H9 (cell line): ENCODE measurements around the gene PES1. TPM values are rescaled to one million over a fixed set of nuclear protein-coding genes. Genes with fewer than 3 reads are reported as not detected.
A peak's percentile ranks its signal among the peaks of the same experiment; 100 is the strongest.
"Not testable (repeated sequence)": the region's sequence is repeated elsewhere in the genome, so short reads cannot be mapped to it uniquely, and the experiment has no call there.

Source experiments
- DNase-seq: peaks from one replicate; pipeline ENCODE4 v3.0.0-alpha.2; 2017
- H2AFZ ChIP-seq: one replicate; pipeline ENCODE4 v1.6.1; 2013; ENCODE audit warnings: mild to moderate bottlenecking, low read length, control low read depth, moderate library complexity
- H2AK5ac ChIP-seq: 2 replicates; pipeline ENCODE4 v1.6.1; 2013; ENCODE audit warnings: low read length, control low read depth, mixed read lengths; ENCODE audit not compliant: insufficient read length
- H2BK120ac ChIP-seq: one replicate; pipeline ENCODE4 v1.6.1; 2013; ENCODE audit warnings: low read depth, mild to moderate bottlenecking, low read length, control low read depth, inconsistent platforms; ENCODE audit not compliant: poor library complexity, severe bottlenecking
- H2BK12ac ChIP-seq: 2 replicates; pipeline ENCODE4 v1.6.1; 2013; ENCODE audit warnings: low read length, control low read depth, mixed read lengths, low read depth; ENCODE audit not compliant: insufficient read length
- H2BK15ac ChIP-seq: 2 replicates; pipeline ENCODE4 v1.6.1; 2013; ENCODE audit warnings: low read depth, low read length, control low read depth
- H2BK20ac ChIP-seq: one replicate; pipeline ENCODE4 v1.6.1; 2013; ENCODE audit warnings: low read depth, mild to moderate bottlenecking, low read length, control low read depth, inconsistent platforms; ENCODE audit not compliant: poor library complexity, severe bottlenecking
- H2BK5ac ChIP-seq: 2 replicates; pipeline ENCODE4 v1.6.1; 2013; ENCODE audit warnings: low read length, control low read depth, mixed read lengths; ENCODE audit not compliant: insufficient read length
- H3K14ac ChIP-seq: 2 replicates; pipeline ENCODE4 v1.6.1; 2013; ENCODE audit warnings: low read length, control low read depth; ENCODE audit not compliant: insufficient read depth
- H3K18ac ChIP-seq: 2 replicates; pipeline ENCODE4 v1.6.1; 2013; ENCODE audit warnings: low read depth, mild to moderate bottlenecking, mixed read lengths, low read length, control low read depth; ENCODE audit not compliant: insufficient read length
- H3K23ac ChIP-seq: 2 replicates; pipeline ENCODE4 v1.6.1; 2013; ENCODE audit warnings: low read length, control low read depth, mixed read lengths, low read depth; ENCODE audit not compliant: insufficient read length
- H3K23me2 ChIP-seq: 2 replicates; pipeline ENCODE4 v1.6.1; 2013; ENCODE audit warnings: low read depth, mild to moderate bottlenecking, mixed read lengths, low read length, control low read depth; ENCODE audit not compliant: insufficient read length, poor library complexity, severe bottlenecking
- H3K27ac ChIP-seq: 2 replicates; pipeline ENCODE4 v1.5.1; 2013; ENCODE audit warnings: low read length, control low read depth, mixed read lengths, low read depth; ENCODE audit not compliant: insufficient read length
- H3K27me3 ChIP-seq: 2 replicates; pipeline ENCODE4 v1.6.1; 2013; ENCODE audit warnings: low read length, control low read depth, inconsistent platforms; ENCODE audit not compliant: insufficient read depth
- H3K4ac ChIP-seq: 2 replicates; pipeline ENCODE4 v1.6.1; 2013; ENCODE audit warnings: low read depth, mild to moderate bottlenecking, control low read depth, inconsistent platforms, low read length, moderate library complexity
- H3K4me1 ChIP-seq: 2 replicates; pipeline ENCODE4 v1.6.1; 2013; ENCODE audit warnings: low read length, control low read depth, inconsistent platforms; ENCODE audit not compliant: insufficient read depth
- H3K4me2 ChIP-seq: 2 replicates; pipeline ENCODE4 v1.6.1; 2013; ENCODE audit warnings: low read length, control low read depth, mixed read lengths; ENCODE audit not compliant: insufficient read length, insufficient read depth
- H3K56ac ChIP-seq: 2 replicates; pipeline ENCODE4 v1.6.1; 2013; ENCODE audit warnings: low read depth, mild to moderate bottlenecking, mixed read lengths, low read length, control low read depth; ENCODE audit not compliant: insufficient read length
- H3K79me1 ChIP-seq: 2 replicates; pipeline ENCODE4 v1.6.1; 2013; ENCODE audit warnings: low read depth, mild to moderate bottlenecking, moderate library complexity, low read length, control low read depth, inconsistent platforms; ENCODE audit not compliant: insufficient read depth, poor library complexity, severe bottlenecking
- H3K79me2 ChIP-seq: 2 replicates; pipeline ENCODE4 v1.6.1; 2013; ENCODE audit warnings: low read length, control low read depth, inconsistent platforms; ENCODE audit not compliant: insufficient read depth
- H3K9ac ChIP-seq: 2 replicates; pipeline ENCODE4 v1.6.1; 2013; ENCODE audit warnings: low read length, control low read depth, mixed read lengths; ENCODE audit not compliant: insufficient read length; ENCODE audit errors: extremely low read depth
- H3K9me3 ChIP-seq: one replicate; pipeline ENCODE4 v1.6.1; 2013; ENCODE audit warnings: low read depth, low read length, inconsistent platforms; ENCODE audit not compliant: control insufficient read depth
- H3T11ph ChIP-seq: one replicate; pipeline ENCODE4 v1.6.1; 2013; ENCODE audit warnings: mild to moderate bottlenecking, low read length, control low read depth, inconsistent platforms
- H4K20me1 ChIP-seq: one replicate; pipeline ENCODE4 v1.6.1; 2013; ENCODE audit not compliant: control insufficient read depth, insufficient read length, insufficient read depth
- H4K5ac ChIP-seq: 2 replicates; pipeline ENCODE4 v1.6.1; 2013; ENCODE audit warnings: low read depth, mild to moderate bottlenecking, mixed read lengths, low read length, control low read depth; ENCODE audit not compliant: insufficient read length
- H4K8ac ChIP-seq: replicated peaks from 2 replicates; pipeline ENCODE4 v1.6.1; 2013; ENCODE audit warnings: low read length, control low read depth, mixed read lengths, low read depth; ENCODE audit not compliant: insufficient read length
- H4K91ac ChIP-seq: 2 replicates; pipeline ENCODE4 v1.6.1; 2013; ENCODE audit warnings: low read depth, mild to moderate bottlenecking, moderate library complexity, mixed read lengths, low read length, control low read depth; ENCODE audit not compliant: insufficient read length
- H3K27ac Mint-ChIP-seq, 3 experiments: 2 replicates in 2 of 3; 3 replicates in 1 of 3; pipeline ENCODE4 v1.8.0; 2020 to 2021; ENCODE audit warnings: mixed read lengths in 3 of 3, mild to moderate bottlenecking in 1 of 3, moderate library complexity in 1 of 3
- H3K27me3 Mint-ChIP-seq: 2 replicates; pipeline ENCODE4 v1.8.0; 2021; ENCODE audit warnings: low read depth, mild to moderate bottlenecking, moderate library complexity, mixed read lengths
- H3K36me3 Mint-ChIP-seq, 3 experiments: 2 replicates in 2 of 3; 3 replicates in 1 of 3; pipeline ENCODE4 v1.8.0; 2020 to 2021; ENCODE audit warnings: low read depth in 3 of 3, mixed read lengths in 3 of 3; ENCODE audit not compliant: insufficient read depth in 1 of 3
- H3K4me1 Mint-ChIP-seq, 2 experiments: 2 replicates each; pipeline ENCODE4 v1.8.0; 2020; ENCODE audit warnings: mixed read lengths in 2 of 2
- H3K4me3 Mint-ChIP-seq, 2 experiments: 2 replicates in 1 of 2; 3 replicates in 1 of 2; pipeline ENCODE4 v1.8.0; 2020 to 2021; ENCODE audit warnings: mild to moderate bottlenecking in 2 of 2, mixed read lengths in 2 of 2, moderate library complexity in 1 of 2
- H3K9me3 Mint-ChIP-seq, 2 experiments: 2 replicates in 1 of 2; 3 replicates in 1 of 2; pipeline ENCODE4 v1.8.0; 2020; ENCODE audit warnings: mild to moderate bottlenecking in 2 of 2, mixed read lengths in 2 of 2, moderate library complexity in 1 of 2
- CTCF ChIP-seq: fragments of 200-600 bp; sonication (generic); conservative IDR thresholded peaks from 3 replicates; pipeline ENCODE4 v1.8.0; 2021; ENCODE audit warnings: antibody characterized with exemption, mild to moderate bottlenecking
- WGBS: extraction: QIAGEN DNeasy Blood & Tissue Kit; methylation state at CpG from one replicate; pipeline ENCODE4 v1.1.7; 2013; ENCODE audit warnings: missing lambda C conversion rate, low lambda C conversion rate, mixed read lengths; ENCODE audit not compliant: insufficient read length; ENCODE audit errors: extremely low coverage; 5-methylcytosine and 5-hydroxymethylcytosine counted together
- total RNA-seq: library from RNA; stranded (reverse); gene quantifications from 2 replicates; pipeline ENCODE4 v1.2.1, GENCODE V29; 2021

The PES1 gene
- total RNA-seq, 1 experiment from 2014 or later = 133 TPM

GRCh38 chr22:30634471-30635233 is 42.9 kb upstream of the PES1 start:
- Histone ChIP-seq H2BK15ac (no peak overlapping the region), H4K5ac (no peak overlapping the region), H3K14ac (no peak overlapping the region), H3K27me3 (no peaks in the 10 kb centered on the region; the same call in 1 of the 2 replicates), H3K79me2 (no peaks in the 10 kb centered on the region), H3K27ac (no peak overlapping the region), H3K4me1 (no peaks in the 10 kb centered on the region; the same call in 1 of the 2 replicates), H2AK5ac (no peak overlapping the region), H3T11ph (no peak overlapping the region), H3K23me2 (peaks cover 12% of the 10 kb centered on the region), H3K56ac (no peak overlapping the region), H3K4ac (no peak overlapping the region), H2BK12ac (no peak overlapping the region), H3K9ac (no peak overlapping the region), H4K8ac (no peak overlapping the region), H3K18ac (no peak overlapping the region), H2BK20ac (no peak overlapping the region), H4K91ac (no peak overlapping the region), H4K20me1 (no peaks in the 10 kb centered on the region), H3K79me1 (no peaks in the 10 kb centered on the region), H2BK5ac (no peak overlapping the region), H3K9me3 (no peaks in the 10 kb centered on the region), H3K4me2 (peak overlapping the region; percentile 50), H3K23ac (no peak overlapping the region), H2AFZ (no peak overlapping the region), H2BK120ac (no peak overlapping the region)
- peak; percentile 94 for TF ChIP-seq CTCF
- Mint-ChIP-seq H3K4me1 (peaks cover 24 to 31% of the 10 kb centered on the region in 2 experiments), H3K27me3 (peaks cover 10% of the 10 kb centered on the region), H3K27ac (no peak overlapping the region; a peak in 1 of 7 replicates), H3K36me3 (peaks cover 8 to 20% (median 15%) of the 10 kb centered on the region in 3 experiments; a peak in 6 of 7 replicates), H3K9me3 (peaks cover 12 to 16% of the 10 kb centered on the region in 2 experiments), H3K4me3 (peak overlapping the region; percentile 59 to 73)
- DNase-seq = peak; percentile 90
- WGBS = no CpG with 5 or more reads among the region's 29 CpGs

GRCh38 chr22:30631469-30631868 is 39.8 kb upstream of the PES1 start:
- H3K4me3 Mint-ChIP-seq, H3K27me3 ChIP-seq, H4K20me1 ChIP-seq, H3K9me3 ChIP-seq, H2BK20ac ChIP-seq, H3K79me1 ChIP-seq, H3K27me3 Mint-ChIP-seq, H2BK120ac ChIP-seq, H2BK15ac ChIP-seq, H4K5ac ChIP-seq, H3K4me2 ChIP-seq, H3K27ac ChIP-seq, H3K4me1 ChIP-seq, H3K56ac ChIP-seq, H3K23ac ChIP-seq, H3K4ac ChIP-seq, H3K18ac ChIP-seq, H2BK12ac ChIP-seq, H3K79me2 ChIP-seq, H3K27ac Mint-ChIP-seq, H2BK5ac ChIP-seq, H4K91ac ChIP-seq, H2AFZ ChIP-seq, H3T11ph ChIP-seq, H4K8ac ChIP-seq, H2AK5ac ChIP-seq, H3K14ac ChIP-seq, H3K9ac ChIP-seq, DNase-seq: not testable (repeated sequence)
- Mint-ChIP-seq H3K4me1 (peaks cover 14 to 17% of the 10 kb centered on the region in 2 experiments), H3K36me3 (peaks cover 2 to 11% (median 7%) of the 10 kb centered on the region in 3 experiments; a peak in 6 of 7 replicates), H3K9me3 (peaks cover 8 to 11% of the 10 kb centered on the region in 2 experiments)
- H3K23me2 ChIP-seq = peaks cover 12% of the 10 kb centered on the region
- WGBS = no CpG with 5 or more reads among the region's 31 CpGs
